HepG2 (cell line): ENCODE results near the gene PRKCE. TPM values are rescaled to one million over a fixed set of nuclear protein-coding genes. Genes with fewer than 3 reads are reported as not detected.

ENCODE experiments used
- ETV6 ChIP-seq: sonication (generic); formaldehyde crosslinking; conservative IDR thresholded peaks from 2 replicates; pipeline ENCODE4 v1.4.0; 2020; ENCODE audit warnings: missing genetic modification reagents
- KIAA2018 ChIP-seq: sonication (generic); formaldehyde crosslinking; IDR thresholded peaks from 2 replicates; pipeline ENCODE4 v1.5.0; 2020; ENCODE audit warnings: mild to moderate bottlenecking, missing genetic modification reagents, borderline replicate concordance
- POLR2A ChIP-seq, 2 experiments: IDR thresholded peaks; 2 replicates each; pipeline ENCODE4 v1.6.1; 2011; ENCODE audit warnings: low read depth in 2 of 2, low read length in 2 of 2, mild to moderate bottlenecking in 1 of 2, moderate library complexity in 1 of 2; ENCODE audit not compliant: insufficient read depth in 1 of 2
- RERE ChIP-seq: IDR thresholded peaks from 2 replicates; pipeline ENCODE4 v1.6.1; 2016; ENCODE audit warnings: low read depth, missing genetic modification reagents, missing compliant biosample characterization
- ZNF260 ChIP-seq: sonication (generic); formaldehyde crosslinking; IDR thresholded peaks from 2 replicates; pipeline ENCODE4 v1.4.0; 2020; ENCODE audit warnings: missing genetic modification reagents, low read depth, mild to moderate bottlenecking, borderline replicate concordance
- ZNF564 ChIP-seq: sonication (generic); formaldehyde crosslinking; IDR thresholded peaks from 2 replicates; pipeline ENCODE4 v1.8.1; 2023; ENCODE audit warnings: mild to moderate bottlenecking, missing genetic modification reagents
- ZNF567 ChIP-seq: sonication (generic); formaldehyde crosslinking; IDR thresholded peaks from 2 replicates; pipeline ENCODE4 v1.8.1; 2023; ENCODE audit warnings: mild to moderate bottlenecking, missing genetic modification reagents, borderline replicate concordance
- polyA plus RNA-seq, 8 experiments: library from polyadenylated mRNA; depleted of rRNA in 3 of 8; stranded (reverse) in 7 of 8; unstranded in 1 of 8; fragments of >200 nt; fragmentation: Illumina TruSeq in 4 of 8; extraction: Trizol in 4 of 8; gene quantifications; 2 replicates each; pipeline versions ENCODE4 v1.2.1 to v1.2.3, GENCODE V29; 2011 to 2016; ENCODE audit warnings: low read depth in 4 of 8, missing spikeins in 1 of 8, mixed read lengths in 1 of 8; ENCODE audit not compliant: insufficient read depth in 1 of 8
- total RNA-seq, 5 experiments: library from RNA; depleted of rRNA; stranded (reverse); fragments of >200 nt; fragmentation: Illumina TruSeq; extraction: Trizol; gene quantifications; 2 replicates each; pipeline ENCODE4 v1.2.3, GENCODE V29; 2016; ENCODE audit warnings: low read depth in 1 of 5
- TF ChIP-seq, protein P1 (sequence below), 2 experiments: sonication (generic) in 1 of 2; formaldehyde crosslinking in 1 of 2; IDR thresholded peaks; 2 replicates each; pipeline versions ENCODE4 v1.6.1 to v1.9.0; 2014 to 2022; ENCODE audit warnings: antibody characterized with exemption in 1 of 2, borderline replicate concordance in 1 of 2, inconsistent platforms in 1 of 2, low read depth in 1 of 2, missing genetic modification reagents in 1 of 2

The PRKCE gene
- total and polyA plus RNA-seq, 2 of the 13 experiments (the other 11 are each of a cell fraction or from before 2014, with no cell fraction given), result 1.0 to 3.9 TPM

- TF ChIP-seq ZNF260 (CRISPR knock-in tag), result no peak
- TF ChIP-seq, protein P1, sequence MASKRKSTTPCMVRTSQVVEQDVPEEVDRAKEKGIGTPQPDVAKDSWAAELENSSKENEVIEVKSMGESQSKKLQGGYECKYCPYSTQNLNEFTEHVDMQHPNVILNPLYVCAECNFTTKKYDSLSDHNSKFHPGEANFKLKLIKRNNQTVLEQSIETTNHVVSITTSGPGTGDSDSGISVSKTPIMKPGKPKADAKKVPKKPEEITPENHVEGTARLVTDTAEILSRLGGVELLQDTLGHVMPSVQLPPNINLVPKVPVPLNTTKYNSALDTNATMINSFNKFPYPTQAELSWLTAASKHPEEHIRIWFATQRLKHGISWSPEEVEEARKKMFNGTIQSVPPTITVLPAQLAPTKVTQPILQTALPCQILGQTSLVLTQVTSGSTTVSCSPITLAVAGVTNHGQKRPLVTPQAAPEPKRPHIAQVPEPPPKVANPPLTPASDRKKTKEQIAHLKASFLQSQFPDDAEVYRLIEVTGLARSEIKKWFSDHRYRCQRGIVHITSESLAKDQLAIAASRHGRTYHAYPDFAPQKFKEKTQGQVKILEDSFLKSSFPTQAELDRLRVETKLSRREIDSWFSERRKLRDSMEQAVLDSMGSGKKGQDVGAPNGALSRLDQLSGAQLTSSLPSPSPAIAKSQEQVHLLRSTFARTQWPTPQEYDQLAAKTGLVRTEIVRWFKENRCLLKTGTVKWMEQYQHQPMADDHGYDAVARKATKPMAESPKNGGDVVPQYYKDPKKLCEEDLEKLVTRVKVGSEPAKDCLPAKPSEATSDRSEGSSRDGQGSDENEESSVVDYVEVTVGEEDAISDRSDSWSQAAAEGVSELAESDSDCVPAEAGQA (IDR thresholded peaks at IDR 0.05; ENCODE audit: low read depth), result no peak
- TF ChIP-seq, protein P1 (CRISPR knock-in tag; IDR thresholded peaks at IDR 0.05; ENCODE audit: borderline replicate concordance), result no peak
- TF ChIP-seq ZNF564 (CRISPR knock-in tag), result no peak
- TF ChIP-seq RERE, result no peak
- no peak for TF ChIP-seq ZNF567 (CRISPR knock-in tag)
- TF ChIP-seq ETV6 (CRISPR knock-in tag), result no peak
- no peak for TF ChIP-seq KIAA2018 (CRISPR knock-in tag)
- no peak for TF ChIP-seq POLR2A (IDR thresholded peaks at IDR 0.05; ENCODE audit: insufficient read depth in 1 of 2, low read depth in 2 of 2, low read length in 2 of 2)
Observed at GRCh38 chr2:46002507-46002883, 351.0 kb downstream of the PRKCE start (continued).
